ENCODE measurements around the gene HAO1.
"Not testable (repeated sequence)": the region's sequence is repeated elsewhere in the genome, so short reads cannot be mapped to it uniquely, and the experiment has no call there.

HAO1 gene

GRCh38 chr20:7850775-7851490, 89.3 kb downstream of the HAO1 start:
- DNase-seq = no peak

DNA sequence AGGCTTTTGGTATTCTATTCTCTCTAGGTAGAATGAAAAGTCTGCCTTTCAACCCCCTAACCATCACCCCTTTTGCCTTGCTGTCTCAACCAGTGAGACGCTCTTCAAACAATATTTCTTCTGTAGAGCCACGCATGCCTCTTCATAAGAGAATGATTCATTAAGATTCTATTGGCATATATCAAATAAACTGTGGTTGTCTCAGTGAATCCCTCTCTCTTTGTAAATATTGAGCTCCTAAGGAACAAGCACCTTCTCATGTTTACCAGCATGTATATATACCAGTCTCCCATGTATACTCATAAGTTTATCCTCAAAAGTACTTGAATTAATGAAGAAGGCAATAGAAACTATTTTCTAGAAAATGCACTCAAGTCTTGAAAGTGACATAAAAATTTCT, 90.6 kb downstream of the HAO1 start:
- no peak for DNase-seq

- no peak for DNase-seq
These were observed 91.9 kb downstream of the HAO1 start for GRCh38 chr20:7848351-7848750.

DNA sequence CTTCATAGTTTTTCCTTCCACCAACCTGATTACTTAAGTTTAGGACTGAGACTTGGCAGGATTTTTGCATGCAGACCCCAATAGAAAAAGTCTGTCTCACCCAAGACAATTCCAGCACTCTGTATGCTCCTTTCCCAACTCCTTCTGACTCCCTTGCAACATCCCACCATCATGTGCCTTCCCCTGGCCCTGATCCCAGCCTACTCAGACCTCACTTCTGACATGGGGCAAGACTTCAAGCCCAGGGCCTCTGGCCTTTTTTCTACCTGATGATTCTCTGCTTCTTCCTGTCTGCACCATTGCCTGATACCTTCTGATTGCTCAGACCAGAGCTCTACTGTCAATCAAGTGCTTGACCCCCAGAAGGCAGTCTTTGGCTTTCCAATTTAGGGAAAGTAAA, 96.6 kb downstream of the HAO1 start:
- no peak for DNase-seq

GRCh38 chr20:7841971-7842310, 98.3 kb downstream of the HAO1 start:
- peak in 1 of 5 experiments; percentile 45 for DNase-seq

GRCh38 chr20:7841291-7841970, 98.8 kb downstream of the HAO1 start:
- DNase-seq = no peak

DNA sequence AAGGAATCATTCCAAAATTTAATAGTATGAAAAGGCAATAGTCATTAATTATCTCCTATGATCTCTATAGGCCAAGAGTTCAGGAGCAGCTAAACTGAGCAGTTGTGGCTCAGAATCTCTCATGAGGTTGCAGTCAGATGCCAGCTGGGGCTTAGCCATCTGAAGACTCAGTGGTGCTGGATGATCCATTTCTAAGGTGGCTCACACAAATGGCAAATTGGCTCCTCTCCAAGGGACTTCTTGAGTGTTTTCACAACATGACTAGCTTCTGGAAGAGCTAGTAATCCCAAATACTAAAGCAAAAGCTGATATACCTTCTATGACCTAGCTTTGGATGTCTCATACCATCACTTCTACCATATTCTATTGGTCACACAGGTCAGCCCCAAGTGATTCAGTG, 104.2 kb downstream of the HAO1 start:
- no peak for DNase-seq

- DNase-seq = not testable (repeated sequence)
These were observed 105.8 kb downstream of the HAO1 start for GRCh38 chr20:7834441-7834840.

Data from T-helper 2 cell (primary cell).